HEK293 (cell line): ENCODE results near the gene PITPNM1.

Experiments used
- CTCF ChIP-seq: fragments of 450-650 bp; formaldehyde crosslinking; IDR thresholded peaks from 2 replicates; pipeline ENCODE4 v1.5.1; 2016; ENCODE audit warnings: missing biosample characterization, missing genetic modification characterization
- ZNF121 ChIP-seq: fragments of 450-650 bp; formaldehyde crosslinking; IDR thresholded peaks from 2 replicates; pipeline ENCODE4 v1.5.1; 2016; ENCODE audit warnings: missing biosample characterization, missing genetic modification characterization
- ZNF274 ChIP-seq, 2 experiments: fragments of 200-500 bp in 1 of 2; fragments of 450-650 bp in 1 of 2; sonication (Bioruptor generic) in 1 of 2; formaldehyde crosslinking in 1 of 2; IDR thresholded peaks; 2 replicates each; pipeline versions ENCODE4 v1.5.1 to v1.6.1; 2014 to 2016; ENCODE audit warnings: borderline replicate concordance in 1 of 2, inconsistent platforms in 1 of 2, low read length in 1 of 2, missing biosample characterization in 1 of 2, missing genetic modification characterization in 1 of 2

- TF ChIP-seq CTCF (tag by site-specific recombination) = no peak
- no peak for TF ChIP-seq ZNF274 (IDR thresholded peaks at IDR 0.05; ENCODE audit: low read length)
- no peak for TF ChIP-seq ZNF274 (tag by site-specific recombination; IDR thresholded peaks at IDR 0.05; ENCODE audit: borderline replicate concordance)
- no peak for TF ChIP-seq ZNF121 (tag by site-specific recombination)
Measured at GRCh38 chr11:67486481-67487195, 18.5 kb downstream of the PITPNM1 start.
